ENCODE measurements around the gene RNF111.

RNF111 gene

DNA sequence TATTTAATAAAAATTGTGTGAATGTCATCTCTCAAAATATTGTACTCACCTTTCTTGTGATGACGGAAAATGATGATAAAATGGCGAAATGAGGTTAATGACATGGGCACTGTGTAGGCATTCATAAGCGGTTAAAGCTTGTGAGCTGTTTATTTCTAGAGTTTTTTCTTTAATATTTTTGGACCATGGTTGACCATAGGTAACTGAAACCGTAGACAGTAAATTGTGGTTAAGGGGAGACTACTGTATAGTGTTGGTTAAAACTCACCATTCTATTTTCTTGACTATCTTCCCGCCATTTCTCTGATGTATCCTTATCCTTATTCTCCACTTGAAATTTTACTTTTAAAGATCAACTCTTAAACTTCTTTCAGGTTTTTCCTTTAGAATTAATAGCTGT, 14.5 kb downstream of the RNF111 start:
- DNase-seq: no peak

DNA sequence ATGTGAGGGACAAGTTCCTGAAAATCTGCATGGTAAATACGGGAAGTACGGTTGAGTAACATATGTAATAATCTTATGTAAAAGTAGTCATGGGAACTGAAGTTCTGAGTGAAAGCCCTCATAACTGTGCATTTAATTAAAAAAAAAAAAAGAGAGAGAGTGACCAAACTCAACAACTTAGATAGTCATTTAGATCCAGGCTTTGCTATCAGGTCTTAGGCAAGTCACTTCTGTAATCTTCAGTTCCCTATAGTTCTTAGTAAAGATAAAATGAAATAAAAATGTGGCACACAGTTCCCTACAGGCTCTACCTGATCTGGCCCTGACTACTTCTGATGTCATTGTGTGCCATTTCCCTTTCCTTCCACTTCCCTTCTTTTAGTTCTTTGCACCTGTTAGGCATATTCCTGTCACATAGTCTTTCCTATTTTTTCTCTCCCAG, 15.0 kb downstream of the RNF111 start:
- DNase-seq: no peak

DNA sequence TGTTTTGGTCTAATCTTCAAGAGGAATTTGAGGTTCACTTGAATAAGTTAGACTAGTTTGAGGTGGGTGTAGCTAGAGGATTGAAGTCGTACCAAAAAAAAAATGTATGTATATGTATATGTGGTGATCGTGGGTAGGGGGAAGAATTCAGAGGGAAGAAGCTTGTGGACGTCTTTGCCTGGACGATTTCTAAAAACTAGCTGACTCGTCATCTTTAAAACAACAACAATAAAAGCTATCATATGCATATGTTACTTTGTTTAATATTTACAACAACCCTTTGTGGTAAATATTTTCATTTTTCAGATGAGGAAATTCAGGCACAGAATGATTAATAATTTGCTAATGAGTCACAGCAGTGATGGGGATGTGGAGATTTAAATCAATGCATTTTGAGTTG, 18.1 kb downstream of the RNF111 start:
- no peak for DNase-seq

DNA sequence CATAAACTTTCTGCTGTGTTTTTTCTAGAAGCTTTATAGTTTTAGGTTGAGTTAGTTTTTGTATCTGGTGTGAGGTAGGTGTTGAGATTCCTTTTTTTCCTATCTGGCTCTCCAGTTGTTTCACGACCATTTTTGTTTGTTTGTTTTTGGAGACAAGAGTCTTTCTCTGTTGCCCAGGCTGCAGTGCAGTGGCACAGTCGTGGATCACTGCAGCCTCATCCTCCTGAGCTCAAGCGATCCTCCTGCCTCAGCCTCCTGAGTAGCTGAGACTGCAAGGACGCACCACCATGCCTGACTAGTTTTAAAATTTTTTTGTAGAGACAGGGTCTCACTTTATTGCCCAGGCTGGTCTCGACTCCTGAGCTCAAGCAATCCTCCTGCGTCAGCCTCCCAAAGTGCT, 20.6 kb downstream of the RNF111 start:
- no peak for DNase-seq

DNA sequence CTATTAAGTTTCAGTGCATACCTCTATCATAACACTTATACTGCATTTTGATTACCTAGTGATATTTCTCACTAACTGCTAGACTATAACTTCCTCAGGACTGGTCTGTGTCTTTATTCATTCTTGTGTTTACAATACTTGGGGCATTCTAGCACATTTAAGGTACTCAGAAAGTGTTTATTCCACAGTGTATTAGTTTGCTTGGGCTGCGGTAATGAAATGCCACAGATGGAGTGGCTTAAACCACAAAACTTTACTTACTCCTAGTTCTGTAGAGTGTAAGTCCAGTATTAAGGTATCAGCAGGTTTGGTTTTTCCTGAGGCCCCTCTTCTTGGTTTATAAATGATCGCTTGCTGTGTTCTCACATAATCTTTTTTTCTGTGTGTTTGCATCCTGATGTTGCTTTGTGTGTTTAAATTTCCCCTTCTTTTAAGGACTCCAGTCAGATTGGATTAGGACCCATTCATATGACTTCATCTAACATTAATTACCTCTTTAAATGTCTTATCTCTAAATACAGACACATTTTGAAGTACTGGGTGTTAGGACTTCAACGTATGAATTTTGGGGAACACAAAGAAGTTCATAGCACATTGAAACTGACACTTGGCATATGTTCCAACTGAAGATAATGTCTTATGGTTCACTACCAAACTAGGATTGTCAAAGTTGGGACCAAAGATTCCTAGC, 23.9 kb downstream of the RNF111 start:
- no peak for DNase-seq

DNA sequence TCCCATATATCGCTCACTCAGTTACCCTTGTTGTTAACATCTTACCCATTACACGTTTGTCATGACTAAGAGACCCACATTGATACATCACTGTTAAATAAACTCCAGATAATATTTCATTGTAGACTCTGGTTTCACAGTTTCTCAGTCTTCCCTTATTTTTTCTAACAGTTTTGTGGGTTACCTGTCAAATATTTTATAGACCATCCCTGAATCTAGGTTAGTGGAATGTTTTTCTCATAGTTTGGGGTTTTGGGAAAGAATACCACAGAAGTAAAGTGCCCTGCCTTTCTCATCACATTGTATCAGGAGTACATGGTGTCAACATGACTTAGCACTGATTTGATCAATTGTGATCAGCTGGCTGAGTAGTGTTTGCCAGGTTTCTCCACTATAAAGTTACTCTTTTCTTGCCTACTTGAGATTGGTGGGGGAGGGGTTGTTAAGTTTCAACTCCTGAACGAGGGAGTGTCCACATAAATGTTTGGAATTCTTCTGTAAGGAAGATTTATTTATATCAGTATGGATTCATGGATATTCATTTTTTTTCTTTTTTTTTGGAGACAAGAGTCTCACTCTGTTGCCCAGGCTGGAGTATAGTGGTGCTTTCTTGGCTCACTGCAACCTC, 25.9 kb downstream of the RNF111 start:
- DNase-seq: no peak

DNA sequence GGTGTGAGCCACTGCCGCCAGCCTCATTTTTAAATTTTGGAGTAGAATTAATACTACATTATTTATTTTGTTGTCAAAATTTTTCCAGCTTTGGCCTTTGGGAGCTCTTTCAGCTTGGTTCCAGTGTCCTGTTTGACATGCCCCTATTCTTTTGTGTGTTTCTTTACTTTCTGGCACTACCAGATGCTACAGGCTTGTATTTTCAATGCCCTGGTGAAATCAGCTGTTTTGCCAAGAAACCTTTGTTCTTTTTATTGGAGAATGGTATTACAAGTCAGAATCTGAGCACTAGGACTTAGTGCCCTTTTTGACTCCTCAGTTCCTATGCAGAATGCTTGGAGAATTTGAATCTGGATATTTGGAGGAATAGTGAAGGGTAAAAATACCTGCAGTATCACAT, 26.6 kb downstream of the RNF111 start:
- DNase-seq: no peak

DNA sequence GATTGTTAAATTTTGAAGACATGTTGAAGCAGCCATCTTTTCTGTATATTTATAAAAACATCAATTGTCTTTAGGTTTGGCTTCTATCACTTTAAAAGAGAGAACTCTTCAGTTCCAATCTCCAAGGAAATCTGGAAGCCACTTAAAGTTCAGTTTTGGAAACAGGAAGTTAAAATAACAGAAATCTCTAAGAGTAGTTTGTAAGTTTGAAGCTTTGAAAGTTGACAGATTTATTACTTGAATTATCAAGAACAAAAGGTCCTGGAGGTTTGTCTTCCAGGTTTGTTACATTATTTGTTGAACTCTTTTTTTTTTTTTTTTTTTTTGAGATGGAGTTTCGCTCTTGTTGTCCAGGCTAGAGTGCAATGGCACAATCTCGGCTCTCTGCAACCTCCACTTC, 30.0 kb downstream of the RNF111 start:
- no peak for DNase-seq

DNA sequence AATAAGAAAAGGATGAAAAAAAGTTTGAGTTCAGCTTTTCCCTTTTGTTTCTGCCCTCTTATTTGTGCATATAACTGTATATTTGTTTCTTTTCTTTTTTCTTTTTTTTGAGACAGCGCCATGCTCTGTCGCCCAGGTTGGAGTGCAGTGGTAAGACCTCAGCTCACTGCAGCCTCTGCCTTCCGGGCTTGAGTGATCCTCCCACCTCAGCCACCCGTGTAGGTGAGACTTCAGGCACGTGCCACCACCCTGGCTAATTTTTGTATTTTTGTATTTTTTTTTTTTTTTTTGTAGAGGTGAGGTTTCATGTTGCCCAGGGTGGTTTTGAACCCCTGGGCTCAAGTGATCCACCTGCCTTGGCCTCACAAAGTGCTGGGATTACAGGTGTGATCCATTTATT, 31.4 kb downstream of the RNF111 start:
- no peak for DNase-seq

DNA sequence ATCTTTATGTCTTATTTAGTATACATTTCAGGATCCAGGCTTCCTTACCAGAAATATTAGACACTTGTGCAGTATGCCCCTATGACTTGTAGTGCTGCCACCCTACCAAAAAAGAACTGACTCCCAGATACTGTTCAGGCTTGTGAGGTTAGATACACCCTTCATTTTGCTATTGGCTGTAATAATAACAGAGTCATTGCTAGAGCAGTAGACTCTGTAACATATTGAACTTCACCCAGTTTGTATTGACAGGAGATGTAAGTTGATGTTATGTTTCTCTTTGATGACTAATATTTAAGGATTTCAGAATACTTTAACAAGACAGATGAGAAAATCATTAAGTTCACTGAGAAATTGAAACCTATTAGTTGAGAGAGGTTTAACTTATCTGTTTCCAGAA, 32.9 kb downstream of the RNF111 start:
- no peak for DNase-seq

DNA sequence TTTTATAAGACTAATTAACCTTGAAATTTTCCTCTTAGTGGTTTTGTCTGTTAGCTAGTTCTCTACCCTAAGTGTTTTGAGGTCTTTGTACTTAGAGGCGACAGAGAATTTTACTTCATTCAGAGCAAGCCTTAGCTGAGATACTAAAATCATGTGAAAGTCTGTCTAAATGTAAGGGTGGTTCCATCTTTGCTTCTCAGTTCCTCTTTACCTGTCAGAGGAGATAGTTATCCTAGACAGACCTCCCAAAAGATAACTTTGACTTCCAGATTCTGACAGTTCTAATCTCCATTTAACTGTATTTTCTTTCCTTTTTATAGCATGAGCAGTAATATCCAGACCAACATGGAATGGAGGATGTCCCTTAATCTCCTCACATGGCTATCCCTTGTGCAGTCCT, 34.7 kb downstream of the RNF111 start:
- no peak for DNase-seq

DNA sequence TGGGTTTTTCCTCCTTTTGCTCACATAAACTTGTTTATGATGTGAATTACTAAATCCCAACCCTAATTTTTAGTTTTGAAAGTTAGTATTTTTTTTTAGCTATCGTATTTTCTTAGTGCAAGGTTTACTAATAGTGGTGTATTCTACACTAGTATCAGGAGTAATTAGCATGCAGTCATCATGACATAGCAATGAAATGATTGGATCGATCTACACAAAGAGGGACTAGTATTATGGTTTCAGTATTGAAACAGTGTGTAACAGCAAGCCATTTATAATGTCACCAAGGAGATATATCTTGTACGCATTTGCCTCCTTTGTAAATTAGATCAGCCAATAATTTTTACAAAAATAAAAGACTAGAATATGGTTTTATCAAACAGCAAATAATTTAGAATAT, 38.7 kb downstream of the RNF111 start:
- no peak for DNase-seq

DNA sequence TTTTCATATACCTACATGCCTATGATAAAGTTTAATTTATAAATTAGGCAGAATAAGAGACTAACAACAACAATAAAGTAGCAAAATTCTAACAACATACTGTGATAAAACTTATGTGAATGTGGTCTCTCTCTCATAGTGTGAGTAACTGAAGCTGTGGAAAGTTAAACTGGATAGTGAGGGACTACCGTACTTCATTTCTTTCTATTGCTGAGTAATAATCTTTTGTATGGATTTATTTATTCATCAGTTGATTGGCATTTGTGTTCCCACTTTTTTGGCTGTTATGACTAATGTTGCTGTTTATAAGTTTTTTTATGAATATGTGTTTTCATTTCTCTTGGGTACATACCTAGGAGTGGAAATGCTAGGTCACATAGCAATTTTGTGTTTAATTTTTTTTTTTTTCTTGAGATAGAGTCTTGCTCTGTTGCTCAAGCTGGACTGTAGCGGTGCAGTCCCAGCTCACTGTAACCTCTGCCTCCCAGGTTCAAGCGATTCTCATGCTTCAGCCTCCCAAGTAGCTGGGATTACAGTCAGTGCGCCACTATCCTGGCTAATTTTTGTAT, 41.0 kb downstream of the RNF111 start:
- no peak for DNase-seq

DNA sequence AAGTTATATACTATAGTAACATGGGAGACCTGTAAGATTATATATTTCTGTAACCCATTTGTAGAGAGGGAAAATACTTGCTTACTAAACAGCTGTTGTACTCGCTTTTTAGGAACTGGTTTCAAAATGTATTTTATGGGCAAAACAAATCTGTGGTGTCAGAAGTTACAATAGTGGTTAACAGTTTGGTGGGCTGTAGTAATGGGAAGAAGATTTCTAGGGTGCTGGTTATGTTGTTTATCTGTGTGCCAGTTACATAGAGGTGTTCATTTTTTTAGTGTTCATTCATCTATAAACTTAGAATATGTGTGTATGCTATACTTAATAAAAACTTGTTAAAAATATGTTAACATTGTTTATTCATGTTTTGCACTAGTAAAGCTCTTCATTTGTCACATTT, 42.1 kb downstream of the RNF111 start:
- DNase-seq: no peak

DNA sequence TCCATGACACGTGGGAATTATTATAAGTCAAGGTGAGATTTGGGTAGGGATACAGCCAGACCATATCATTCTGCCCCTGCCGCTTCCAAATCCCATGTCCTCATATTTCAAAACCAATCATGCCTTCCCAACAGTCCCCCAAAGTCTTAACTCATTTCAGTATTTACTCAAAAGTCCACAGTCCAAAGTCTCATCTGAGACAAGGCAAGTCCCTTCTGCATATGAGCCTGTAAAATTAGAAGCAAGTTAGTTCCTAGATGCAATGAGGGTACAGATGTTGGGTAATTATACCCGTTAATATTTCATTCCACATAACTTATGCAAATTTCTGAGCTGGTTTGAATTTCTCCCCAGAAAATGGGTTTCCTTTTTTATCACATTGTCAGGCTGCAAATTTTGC, 47.7 kb downstream of the RNF111 start:
- DNase-seq: no peak

DNA sequence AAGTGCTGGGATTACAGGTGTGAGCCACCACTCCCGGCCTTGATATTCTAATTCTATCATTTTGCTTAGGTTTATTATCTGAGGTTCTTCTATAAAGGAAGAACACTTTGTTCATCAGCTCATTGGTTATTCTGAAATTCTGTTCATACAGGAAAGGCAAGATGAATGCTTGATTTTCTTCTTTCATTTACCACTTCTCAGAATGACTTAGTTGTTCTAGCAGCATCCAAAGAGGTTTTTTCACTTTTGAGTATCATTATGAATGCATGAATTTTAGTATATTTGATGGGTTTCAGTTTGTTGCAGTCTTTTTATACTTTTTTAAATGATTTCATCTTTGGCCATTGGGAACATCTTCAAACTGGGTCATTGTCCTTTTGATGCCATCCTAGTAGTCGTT, 51.8 kb downstream of the RNF111 start:
- no peak for DNase-seq

DNA sequence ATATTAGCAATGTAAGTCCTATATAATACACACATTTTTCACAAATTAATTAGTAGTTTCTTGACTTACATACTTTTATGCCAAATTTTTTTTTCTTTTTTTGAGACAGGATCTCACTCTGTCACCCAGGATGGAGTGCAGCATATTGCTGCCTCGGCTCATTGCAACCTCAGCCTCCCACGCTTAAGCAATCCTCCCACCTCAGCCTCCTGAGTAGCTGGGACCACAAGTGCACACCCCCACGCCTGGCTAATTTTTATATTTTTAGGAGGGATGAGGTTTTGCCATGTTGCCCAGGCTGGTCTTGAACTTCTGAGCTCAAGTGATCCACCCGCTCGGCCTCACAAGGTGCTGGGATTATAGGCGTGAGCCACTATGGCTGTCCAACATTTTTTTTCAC, 54.6 kb downstream of the RNF111 start:
- DNase-seq: no peak

DNA sequence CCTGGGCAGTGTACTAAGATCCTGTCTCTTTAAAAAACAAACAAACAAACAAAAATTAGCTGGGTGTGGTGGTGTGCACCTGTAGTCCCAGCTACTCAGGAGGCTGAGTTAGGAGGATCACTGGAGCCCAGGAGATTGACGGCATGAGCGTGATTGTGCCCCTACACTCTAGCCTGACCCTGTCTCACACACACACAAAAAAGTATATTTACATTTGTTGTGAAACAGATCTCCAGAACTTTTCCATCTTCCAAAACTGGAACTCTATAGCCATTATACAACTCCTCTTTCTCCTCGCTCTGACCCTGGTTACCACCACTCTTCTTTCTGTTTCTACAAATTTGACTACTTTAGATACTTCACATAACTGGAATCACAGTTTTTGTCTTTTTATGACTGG, 61.4 kb downstream of the RNF111 start:
- no peak for DNase-seq

DNA sequence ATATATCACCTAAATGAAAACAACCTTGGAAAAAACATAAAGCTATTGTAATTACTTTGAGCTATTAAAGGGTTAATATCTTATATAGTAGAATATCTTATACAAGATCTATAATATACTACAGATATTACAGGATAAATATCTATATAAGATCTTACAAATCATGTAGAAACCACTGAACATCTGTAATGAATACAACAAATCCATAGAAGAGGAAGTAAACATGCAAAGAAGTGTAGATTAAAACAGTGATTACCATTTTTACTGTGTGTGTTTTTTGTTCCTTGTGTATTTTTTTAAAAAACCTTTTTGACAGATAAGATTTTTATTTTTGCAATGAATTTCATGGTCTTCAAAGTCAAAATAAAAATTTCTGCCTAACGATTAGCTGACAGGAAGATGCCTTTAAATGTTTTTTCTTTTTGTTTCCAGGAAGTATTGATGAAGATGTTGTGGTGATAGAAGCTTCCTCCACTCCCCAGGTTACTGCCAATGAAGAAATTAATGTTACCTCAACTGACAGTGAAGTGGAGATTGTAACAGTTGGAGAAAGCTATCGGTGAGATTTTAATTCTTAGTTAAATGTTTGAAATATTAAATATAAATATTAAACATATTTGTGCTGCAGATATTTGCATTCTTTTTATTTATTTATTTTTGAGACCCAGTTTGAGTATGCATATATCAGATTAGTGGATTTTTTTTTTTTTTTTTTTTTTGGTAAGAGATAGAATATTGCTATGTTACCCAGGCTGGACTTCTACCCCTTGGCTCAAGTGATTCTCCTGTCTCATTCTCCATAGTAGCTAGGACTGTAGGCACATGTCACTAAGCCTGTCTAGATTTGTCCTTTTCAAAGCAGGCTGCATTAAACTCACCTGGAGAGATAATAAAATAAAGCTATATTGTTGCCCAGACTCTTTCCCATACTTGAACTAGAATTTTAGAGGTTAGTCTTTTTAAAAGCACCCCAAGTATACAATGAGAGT, 64.7 kb downstream of the RNF111 start:
- DNase-seq: no peak

DNA sequence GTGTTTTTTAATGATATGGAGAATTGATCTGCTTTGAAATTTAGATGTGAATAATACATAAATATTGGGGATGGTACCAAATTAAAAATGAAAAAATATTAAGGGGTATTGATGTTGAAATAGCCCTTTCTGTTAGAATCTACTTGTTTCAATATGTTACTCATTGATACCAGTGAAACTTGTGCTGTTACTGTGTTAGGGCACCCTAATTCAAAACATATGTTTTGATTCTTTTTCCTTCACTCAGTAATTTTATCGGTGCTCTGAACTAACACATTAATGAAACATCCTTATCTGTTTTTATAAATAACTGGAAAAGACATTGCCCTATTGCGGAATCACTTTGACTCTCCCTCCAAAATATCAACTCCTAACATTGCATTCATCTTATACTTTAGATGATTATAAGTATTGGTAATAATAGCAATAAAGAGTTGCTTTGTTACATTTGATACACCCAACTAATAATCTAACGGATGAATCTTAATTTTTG, 65.5 kb downstream of the RNF111 start:
- no peak for DNase-seq

DNA sequence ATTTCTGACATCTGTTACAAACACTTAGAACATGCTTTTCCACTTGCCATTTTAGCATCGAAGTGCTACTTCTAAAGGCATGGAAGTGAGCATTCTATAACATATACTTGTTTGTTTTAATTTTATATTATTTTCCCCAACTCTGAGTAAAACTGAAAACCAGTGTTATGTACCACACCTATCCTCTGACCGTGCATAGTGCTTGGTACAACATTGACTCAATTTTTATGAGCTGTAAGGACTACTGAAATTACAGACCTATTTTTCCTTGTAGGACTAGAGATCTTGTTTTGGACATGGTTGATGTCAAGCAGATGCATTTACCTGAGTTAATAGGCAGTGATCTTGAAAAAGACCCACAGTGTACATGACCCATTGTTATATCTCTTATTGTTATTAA, 66.0 kb downstream of the RNF111 start:
- no peak for DNase-seq

DNA sequence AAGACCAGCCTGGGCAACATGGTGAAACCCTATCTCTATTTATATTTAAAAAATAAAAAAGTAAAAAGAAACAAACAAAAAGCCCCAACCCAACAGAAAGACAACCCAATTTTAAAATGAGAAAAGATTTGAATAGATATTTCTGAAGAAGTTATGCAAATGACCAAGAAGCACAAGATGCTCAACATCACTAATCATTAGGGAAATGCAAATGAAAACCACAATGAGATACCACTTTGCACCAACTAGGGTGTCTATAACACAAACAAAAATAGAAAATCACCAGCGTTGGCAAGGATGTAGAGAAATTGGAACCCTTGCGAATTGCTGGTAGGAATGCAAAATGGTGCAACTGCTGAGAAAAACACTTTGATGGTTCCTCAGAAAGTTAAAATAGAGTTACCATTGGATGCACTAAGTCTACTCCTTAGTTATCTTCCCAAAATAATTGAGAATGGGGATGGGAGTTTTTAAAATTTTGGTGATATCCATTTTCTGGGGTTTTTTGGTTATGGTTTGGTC, 71.7 kb downstream of the RNF111 start:
- no peak for DNase-seq

DNA sequence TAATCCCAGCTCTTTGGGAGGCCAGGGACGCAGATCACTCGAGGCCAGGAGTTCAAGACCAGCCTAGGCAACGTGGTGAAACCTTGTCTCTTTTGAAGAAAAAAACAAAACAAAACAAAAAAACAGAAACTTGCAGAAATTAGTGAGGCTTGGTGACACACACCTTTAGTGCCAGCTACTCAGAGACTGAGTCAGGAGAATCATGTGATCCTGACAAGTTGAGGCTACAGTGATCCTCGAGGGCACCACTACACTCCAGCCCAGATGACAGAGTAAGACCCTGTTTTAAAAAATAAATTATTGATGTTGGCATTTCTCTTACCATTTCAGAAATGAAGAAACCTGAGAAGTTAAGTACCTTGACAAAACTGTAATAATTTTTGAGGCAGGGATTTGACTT, 72.9 kb downstream of the RNF111 start:
- no peak for DNase-seq

Data from NCI-H1436 (cell line).